ENCODE data around the gene PCNA.

The PCNA gene

DNA sequence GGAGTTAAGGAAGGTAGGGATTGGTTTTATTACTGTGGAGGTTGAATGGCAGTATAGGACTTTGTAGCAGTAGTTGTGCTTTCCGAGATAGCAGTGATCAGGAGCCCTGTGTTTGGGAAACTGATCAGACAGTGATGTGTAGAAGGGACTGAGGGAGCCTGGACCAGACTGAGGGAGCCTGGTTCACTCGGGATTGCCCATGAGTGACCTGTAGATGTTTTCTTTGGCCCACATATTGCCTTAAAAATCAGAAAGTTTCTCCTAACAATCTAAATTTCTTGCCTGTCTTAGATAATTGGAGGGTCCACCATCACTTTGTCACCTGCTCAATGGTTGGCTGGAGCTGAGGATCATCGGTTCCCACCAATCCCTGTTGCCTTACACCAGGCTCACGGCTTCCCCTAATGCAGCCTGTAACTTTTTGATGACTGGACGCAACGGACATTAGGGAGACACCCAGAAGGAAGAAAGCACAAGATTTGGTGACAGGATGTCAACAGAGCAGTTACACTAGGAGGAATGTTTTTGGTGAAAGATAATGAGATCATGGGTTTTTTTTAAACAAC lies 8.2 kb upstream of the PCNA start:
- peak overlapping the region; percentile 70 for H3K4me3 ChIP-seq (ENCODE audit: low read length)
- TF ChIP-seq, protein P1, sequence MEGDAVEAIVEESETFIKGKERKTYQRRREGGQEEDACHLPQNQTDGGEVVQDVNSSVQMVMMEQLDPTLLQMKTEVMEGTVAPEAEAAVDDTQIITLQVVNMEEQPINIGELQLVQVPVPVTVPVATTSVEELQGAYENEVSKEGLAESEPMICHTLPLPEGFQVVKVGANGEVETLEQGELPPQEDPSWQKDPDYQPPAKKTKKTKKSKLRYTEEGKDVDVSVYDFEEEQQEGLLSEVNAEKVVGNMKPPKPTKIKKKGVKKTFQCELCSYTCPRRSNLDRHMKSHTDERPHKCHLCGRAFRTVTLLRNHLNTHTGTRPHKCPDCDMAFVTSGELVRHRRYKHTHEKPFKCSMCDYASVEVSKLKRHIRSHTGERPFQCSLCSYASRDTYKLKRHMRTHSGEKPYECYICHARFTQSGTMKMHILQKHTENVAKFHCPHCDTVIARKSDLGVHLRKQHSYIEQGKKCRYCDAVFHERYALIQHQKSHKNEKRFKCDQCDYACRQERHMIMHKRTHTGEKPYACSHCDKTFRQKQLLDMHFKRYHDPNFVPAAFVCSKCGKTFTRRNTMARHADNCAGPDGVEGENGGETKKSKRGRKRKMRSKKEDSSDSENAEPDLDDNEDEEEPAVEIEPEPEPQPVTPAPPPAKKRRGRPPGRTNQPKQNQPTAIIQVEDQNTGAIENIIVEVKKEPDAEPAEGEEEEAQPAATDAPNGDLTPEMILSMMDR (IDR thresholded peaks at IDR 0.05; ENCODE audit: insufficient read depth, low read depth, low read length, missing control alignments): no peak

DNA sequence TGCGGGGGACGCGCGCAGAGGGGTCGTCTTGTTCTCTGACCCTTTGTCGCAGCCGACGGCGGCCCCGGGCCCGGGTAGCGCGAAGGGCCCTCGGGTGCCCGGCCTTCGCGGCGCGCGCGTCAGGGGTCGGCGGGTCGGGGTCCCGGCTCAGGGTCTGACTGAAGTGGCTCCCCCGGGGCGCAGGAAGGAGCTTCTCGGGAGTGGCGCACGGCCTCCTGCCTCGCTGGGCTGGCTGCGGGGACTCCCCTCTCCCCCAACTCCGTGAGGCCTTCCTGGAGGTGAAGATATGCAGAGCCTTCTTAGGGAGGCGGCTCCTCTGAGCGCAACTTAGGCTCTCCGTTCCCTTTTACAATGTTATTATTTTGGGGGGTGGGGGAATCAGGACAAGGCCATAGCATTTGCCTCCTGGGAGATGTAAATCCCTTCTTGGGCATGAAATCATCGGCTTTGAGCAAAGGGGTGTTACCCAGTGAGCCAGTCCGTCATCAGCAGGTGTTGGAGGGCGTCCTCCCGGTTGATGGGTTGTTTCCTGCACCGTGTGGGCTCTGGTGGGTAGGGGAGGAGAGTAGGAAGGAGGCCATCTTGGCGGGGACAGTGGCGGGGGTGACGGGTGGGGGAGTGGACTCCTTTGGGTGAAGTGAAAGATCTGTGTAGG lies 7.6 kb upstream of the PCNA start:
- peak overlapping the region; percentile 70 for H3K4me3 ChIP-seq (ENCODE audit: low read length)
- DNase-seq (ENCODE audit: low read depth): peak; percentile 55
- TF ChIP-seq, protein P1 (IDR thresholded peaks at IDR 0.05; ENCODE audit: insufficient read depth, low read depth, low read length, missing control alignments): no peak

More for the DNA sequence above, 8.2 kb upstream of the PCNA start:
- DNase-seq (ENCODE audit: low read depth): no peak

DNA sequence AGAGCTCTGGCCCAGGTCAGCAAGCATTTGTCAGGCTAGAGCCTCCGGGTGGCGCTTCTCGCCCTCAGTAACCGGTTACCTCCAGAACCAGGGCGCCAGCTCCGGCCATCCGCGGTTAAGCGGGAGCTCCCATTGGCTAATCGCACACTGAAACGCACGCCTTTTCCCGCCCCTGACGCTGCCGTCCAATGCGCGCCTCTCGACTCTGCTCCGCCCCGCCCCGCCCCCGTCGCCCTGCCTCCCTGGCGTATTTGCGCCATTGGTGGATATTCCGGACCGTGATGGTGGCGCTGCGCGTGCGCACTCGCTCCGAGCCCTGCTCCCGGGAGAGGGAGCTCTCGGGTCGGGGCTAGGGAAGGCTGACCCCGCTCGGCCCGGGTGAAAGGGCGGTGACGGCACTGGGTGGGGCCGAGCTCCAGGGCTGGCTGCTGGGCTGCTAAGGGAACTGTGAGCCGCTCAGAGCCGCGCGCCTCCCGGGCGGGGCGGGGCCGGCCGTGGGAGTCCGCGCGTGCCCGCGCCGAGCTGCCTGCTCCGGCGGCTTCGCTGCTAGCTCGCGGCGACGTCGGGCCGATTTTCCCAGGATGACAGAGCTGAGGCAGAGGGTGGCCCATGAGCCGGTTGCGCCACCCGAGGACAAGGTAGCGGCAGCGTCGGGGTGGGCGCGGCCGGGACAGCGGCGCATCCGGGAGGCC lies 6.9 kb upstream of the PCNA start, which contains the start of gene CDS2:
Gene CDS2, plus strand, starts transcription at position 497 of the 692 bp plus-strand sequence. Its CDS starts 85 bp downstream, at position 582.
- TF ChIP-seq, protein P1 (IDR thresholded peaks at IDR 0.05; ENCODE audit: insufficient read depth, low read depth, low read length, missing control alignments): peak; percentile 46
- peak within 1 kb of the TSS; percentile 70 for H3K4me3 ChIP-seq (ENCODE audit: low read length)
- peak; percentile 99 for DNase-seq (ENCODE audit: low read depth)

DNA sequence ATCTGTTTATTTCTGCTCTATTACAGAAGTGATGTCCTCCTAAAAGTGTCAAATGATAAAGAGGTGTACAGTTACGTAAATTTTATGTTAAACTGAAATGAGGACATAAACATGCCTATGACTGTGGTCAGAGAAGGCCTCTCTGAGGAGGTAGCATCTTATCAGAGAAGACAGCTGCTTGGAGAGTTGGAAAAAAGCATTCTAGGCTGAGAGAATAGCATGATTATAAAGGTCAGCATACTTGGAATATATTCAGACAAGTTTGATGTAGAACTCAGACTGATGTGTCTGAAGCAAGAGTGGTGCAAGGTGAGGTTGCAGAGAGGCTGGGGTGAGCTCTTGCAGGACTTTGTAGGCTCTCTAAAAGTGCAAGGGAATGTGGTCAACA lies 3.1 kb upstream of the PCNA start:
- no peak for DNase-seq (ENCODE audit: low read depth)
- no peak overlapping the region for H3K4me3 ChIP-seq (ENCODE audit: low read length)
- TF ChIP-seq, protein P1 (IDR thresholded peaks at IDR 0.05; ENCODE audit: insufficient read depth, low read depth, low read length, missing control alignments): no peak

DNA sequence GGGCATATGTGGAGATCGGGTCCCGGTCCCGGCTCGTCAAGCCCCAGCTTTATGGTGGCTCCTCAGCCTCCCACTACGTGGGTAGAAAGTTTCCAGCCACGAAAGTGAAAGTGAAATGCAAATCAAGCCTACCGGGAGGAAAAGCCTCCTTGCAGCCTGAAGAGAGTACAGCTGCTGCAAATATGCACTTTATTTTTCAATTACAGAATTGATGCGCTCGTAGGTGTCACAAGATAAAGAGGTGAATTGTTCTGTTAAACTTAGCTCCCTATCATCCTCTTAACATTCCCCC lies 373 bp upstream of the PCNA start:
- TF ChIP-seq, protein P1 (IDR thresholded peaks at IDR 0.05; ENCODE audit: insufficient read depth, low read depth, low read length, missing control alignments): no peak
- no peak for DNase-seq (ENCODE audit: low read depth)
- H3K4me3 ChIP-seq (ENCODE audit: low read length): peak overlapping the region; percentile 89

DNA sequence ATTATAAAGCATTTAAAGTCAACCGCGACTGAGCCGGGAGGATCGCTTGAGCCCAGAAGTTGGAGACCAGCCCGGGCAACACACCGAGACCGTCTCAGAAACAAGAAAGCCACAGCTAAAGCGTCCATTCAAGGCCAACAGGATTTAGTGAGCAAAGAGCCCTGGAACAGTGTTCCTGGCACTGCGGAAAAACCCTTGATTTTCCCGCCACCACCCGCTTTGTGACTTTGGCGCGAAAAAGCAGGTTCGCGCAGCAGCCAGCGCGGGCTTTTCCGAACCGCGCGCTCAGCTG lies 669 bp downstream of the PCNA start:
- H3K4me3 ChIP-seq (ENCODE audit: low read length): peak overlapping the region; percentile 89
- TF ChIP-seq, protein P1 (IDR thresholded peaks at IDR 0.05; ENCODE audit: insufficient read depth, low read depth, low read length, missing control alignments): no peak
- DNase-seq (ENCODE audit: low read depth): no peak

Measured in epithelial cell of esophagus (primary cell).